ENCODE data around the gene VMAC. TPM values are rescaled to one million over a fixed set of nuclear protein-coding genes. Genes with fewer than 3 reads are reported as not detected.
"Not testable (repeated sequence)": the region's sequence is repeated elsewhere in the genome, so short reads cannot be mapped to it uniquely, and the experiment has no call there.

The VMAC gene
- polyA plus RNA-seq = 1 to 10 TPM; 4.1 to 4.7 (median 4.7) TPM

DNA sequence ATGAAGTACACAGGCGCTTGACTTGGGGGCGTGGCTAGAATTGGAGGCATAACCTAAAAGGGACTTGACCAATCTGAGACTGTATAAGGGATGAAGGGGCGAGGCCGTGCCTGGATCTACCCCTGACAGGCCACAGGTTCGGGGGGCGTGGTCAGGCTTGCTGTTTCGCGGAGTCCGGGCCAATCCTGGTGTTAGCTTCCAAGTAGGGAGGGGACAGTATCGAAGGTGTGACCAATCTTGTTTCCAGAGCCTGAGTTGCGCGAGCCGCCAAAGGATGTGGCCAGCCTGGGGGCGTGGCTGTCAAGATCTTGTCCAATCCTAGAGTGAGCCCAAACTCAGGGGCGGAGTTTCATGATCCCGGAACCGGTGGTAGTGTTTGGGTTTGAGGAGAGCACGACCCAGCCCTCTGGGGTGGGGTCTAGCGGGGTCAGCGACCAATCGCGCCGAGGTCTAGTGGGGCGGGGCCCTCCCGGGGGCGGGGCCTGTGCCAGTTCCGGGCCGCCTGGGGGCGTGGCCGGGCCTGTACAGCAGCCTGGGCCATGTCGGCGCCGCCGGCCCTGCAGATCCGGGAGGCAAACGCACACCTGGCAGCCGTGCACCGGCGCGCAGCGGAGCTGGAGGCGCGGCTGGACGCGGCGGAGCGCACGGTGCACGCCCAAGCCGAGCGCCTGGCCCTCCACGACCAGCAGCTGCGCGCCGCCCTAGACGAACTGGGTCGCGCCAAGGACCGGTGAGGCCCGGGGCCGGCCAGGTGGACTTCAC lies at the start of gene VMAC:
Gene VMAC (plus strand): TSS at position 521 of the 762 bp plus-strand sequence. CDS start 19 bp downstream, at position 540.
- peak within 1 kb of the TSS; percentile 39 for H3K27ac ChIP-seq (ENCODE audit: low read depth, low read length)
- 0% methylated on average over 60 to 61 of the region's 61 CpGs for WGBS, 3 donors

GRCh38 chr19:5855151-5855550 lies 49.5 kb upstream of the VMAC start:
- WGBS, 3 donors = 81 to 90% (median 84%) methylated on average over 9 of the region's 9 CpGs

GRCh38 chr19:5857203-5858081 lies 47.2 kb upstream of the VMAC start:
- no peak overlapping the region for H3K27ac ChIP-seq (ENCODE audit: low read depth, low read length)
- WGBS, 3 donors = 77 to 87% (median 87%) methylated on average over 18 of the region's 18 CpGs

More at GRCh38 chr19:5855151-5855550, 49.5 kb upstream of the VMAC start:
- not testable (repeated sequence) for H3K27ac ChIP-seq (ENCODE audit: low read depth, low read length)

GRCh38 chr19:5863030-5863665 lies 41.5 kb upstream of the VMAC start:
- no peak overlapping the region for H3K27ac ChIP-seq (ENCODE audit: low read depth, low read length)
- 57 to 76% (median 67%) methylated on average over 11 of the region's 11 CpGs for WGBS, 3 donors

- no peak overlapping the region for H3K27ac ChIP-seq (ENCODE audit: low read depth, low read length)
- 80 to 87% (median 82%) methylated on average over 9 of the region's 9 CpGs for WGBS, 3 donors
Observed at GRCh38 chr19:5864013-5864720, 40.5 kb upstream of the VMAC start.

GRCh38 chr19:5864725-5865486 lies 39.8 kb upstream of the VMAC start:
- no peak overlapping the region for H3K27ac ChIP-seq (ENCODE audit: low read depth, low read length)
- WGBS, 3 donors = 75 to 83% (median 82%) methylated on average over 14 of the region's 14 CpGs

GRCh38 chr19:5865772-5866171 lies 38.9 kb upstream of the VMAC start:
- 83 to 87% (median 83%) methylated on average over 11 of the region's 11 CpGs for WGBS, 3 donors
- H3K27ac ChIP-seq (ENCODE audit: low read depth, low read length) = no peak overlapping the region

GRCh38 chr19:5867201-5868136 lies 37.2 kb upstream of the VMAC start:
- WGBS, 3 donors = 82 to 85% (median 84%) methylated on average over 29 to 31 of the region's 31 CpGs
- H3K27ac ChIP-seq (ENCODE audit: low read depth, low read length) = no peak overlapping the region

- WGBS, 3 donors = 68 to 74% (median 70%) methylated on average over 12 of the region's 12 CpGs
- H3K27ac ChIP-seq (ENCODE audit: low read depth, low read length) = no peak overlapping the region
Observed at GRCh38 chr19:5870986-5871394, 33.7 kb upstream of the VMAC start.

DNA sequence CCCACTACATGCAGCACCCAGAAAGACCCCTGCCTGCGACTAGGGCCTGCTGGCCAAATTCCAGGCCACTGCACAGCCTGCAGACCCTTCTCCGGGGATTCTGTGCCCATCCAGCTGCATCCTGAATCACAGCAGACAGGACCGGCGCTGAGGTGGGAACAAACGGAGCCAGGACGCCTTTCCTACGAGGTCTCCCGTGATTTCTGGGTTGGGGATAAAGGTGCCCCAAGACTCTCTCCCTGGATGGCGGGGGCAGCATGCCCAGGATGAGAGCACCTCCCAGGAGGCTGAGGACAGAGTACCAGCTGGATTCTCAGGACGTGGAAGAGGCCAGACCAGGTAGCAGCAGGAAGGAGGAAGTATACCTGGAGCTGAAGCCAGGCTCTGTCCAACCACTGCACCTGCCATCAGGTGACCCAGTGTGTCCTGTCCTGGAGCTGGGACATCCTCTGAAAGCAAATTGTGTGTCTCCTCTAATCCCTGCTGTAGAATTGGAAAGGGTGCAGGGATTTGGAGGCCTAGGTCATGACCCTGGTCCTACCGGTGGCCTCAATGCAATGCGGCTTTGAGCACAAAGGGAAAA lies 31.0 kb upstream of the VMAC start:
- WGBS, 3 donors = 86 to 96% (median 87%) methylated on average over 12 of the region's 12 CpGs
- H3K27ac ChIP-seq (ENCODE audit: low read depth, low read length) = no peak overlapping the region

GRCh38 chr19:5874496-5874895 lies 30.2 kb upstream of the VMAC start:
- not testable (repeated sequence) for H3K27ac ChIP-seq (ENCODE audit: low read depth, low read length)
- 74 to 88% (median 80%) methylated on average over 7 of the region's 7 CpGs for WGBS, 3 donors

DNA sequence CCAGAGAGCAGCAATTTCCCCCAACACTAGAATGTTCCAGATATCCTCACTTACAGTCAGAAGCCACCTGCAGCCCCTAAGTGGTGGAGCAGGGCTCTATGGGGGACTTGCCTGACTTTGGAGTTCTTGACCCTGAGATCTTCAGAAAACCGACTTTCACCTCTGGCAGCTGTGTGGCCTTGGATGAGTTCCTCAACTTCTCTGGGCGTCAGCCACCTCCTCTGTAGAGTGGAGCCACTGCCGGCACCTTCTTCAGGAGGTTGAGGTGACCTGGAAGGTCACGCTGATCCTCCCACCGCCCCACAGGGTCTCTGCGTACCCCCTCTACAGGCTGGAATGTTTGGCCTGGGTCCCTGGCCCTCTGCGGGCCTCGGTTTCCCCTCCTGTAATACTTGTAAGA lies 27.2 kb upstream of the VMAC start:
- WGBS, 3 donors = 68 to 87% (median 80%) methylated on average over 8 of the region's 8 CpGs
- no peak overlapping the region for H3K27ac ChIP-seq (ENCODE audit: low read depth, low read length)

DNA sequence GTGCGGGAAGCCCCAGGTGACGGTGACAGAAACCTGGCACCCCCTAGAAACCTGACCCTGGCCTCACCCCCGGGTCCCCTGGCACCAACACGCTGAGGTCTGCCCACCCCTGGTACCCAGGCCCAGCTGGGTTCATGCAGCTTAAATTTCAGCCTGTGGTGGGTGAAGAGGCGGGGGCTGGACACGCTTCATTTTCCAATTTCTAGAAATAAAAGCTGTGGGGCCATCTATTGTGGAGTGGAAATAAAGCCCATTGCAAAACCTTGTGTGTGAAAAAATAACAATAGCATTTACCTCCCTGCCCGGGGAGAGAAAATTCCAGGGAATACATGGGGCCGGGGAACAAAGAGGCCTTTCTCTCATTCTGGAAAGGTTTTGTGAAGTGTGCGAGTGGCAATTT lies 26.8 kb upstream of the VMAC start:
- no peak overlapping the region for H3K27ac ChIP-seq (ENCODE audit: low read depth, low read length)
- WGBS, 3 donors = 57 to 89% (median 86%) methylated on average over 9 of the region's 9 CpGs

- no peak overlapping the region for H3K27ac ChIP-seq (ENCODE audit: low read depth, low read length)
- WGBS, 3 donors = 41 to 43% (median 42%) methylated on average over 5 to 6 of the region's 6 CpGs
Observed at GRCh38 chr19:5880196-5880595, 24.5 kb upstream of the VMAC start.

GRCh38 chr19:5880604-5881078 lies 24.0 kb upstream of the VMAC start:
- WGBS, 3 donors = 15 to 17% (median 15%) methylated on average over 15 of the region's 15 CpGs
- H3K27ac ChIP-seq (ENCODE audit: low read depth, low read length) = no peak overlapping the region
